Psoas muscle (tissue), 8 donors: ENCODE measurements around the gene TNS3. TPM values are rescaled to one million over a fixed set of nuclear protein-coding genes. Genes with fewer than 3 reads are reported as not detected.

Experiments used
- ATAC-seq, 4 donors: fragments of 200-7000 bp; cut with Tn5 transposase; one replicate each; pipeline ENCODE4 v1.9.1; 2020; ENCODE audit warnings: moderate library complexity in 3 of 4, mild to moderate bottlenecking in 2 of 4
- DNase-seq, 2 donors: peaks; one replicate each; pipeline ENCODE4 v3.0.0-alpha.2; 2020
- H3K27ac ChIP-seq: fragments of 200-600 bp; one replicate; pipeline ENCODE4 v1.8.0; 2022
- H3K27me3 ChIP-seq, 3 donors: fragments of 200-600 bp in 1 of 3; one replicate each; pipeline versions ENCODE4 v1.6.1 to v1.8.0; 2013 to 2022; ENCODE audit warnings: low read length in 2 of 3, mild to moderate bottlenecking in 2 of 3, moderate library complexity in 1 of 3; ENCODE audit not compliant: insufficient read depth in 3 of 3
- H3K36me3 ChIP-seq, 2 donors: fragments of 200-600 bp in 1 of 2; one replicate each; pipeline versions ENCODE4 v1.6.1 to v1.8.0; 2013 to 2022; ENCODE audit warnings: low read depth in 1 of 2, mild to moderate bottlenecking in 1 of 2, moderate library complexity in 1 of 2; ENCODE audit not compliant: insufficient read depth in 1 of 2
- H3K4me1 ChIP-seq: fragments of 200-600 bp; one replicate; pipeline ENCODE4 v1.8.0; 2022
- H3K4me3 ChIP-seq: fragments of 200-600 bp; one replicate; pipeline ENCODE4 v1.8.0; 2022; ENCODE audit warnings: mild to moderate bottlenecking
- H3K9me3 ChIP-seq: fragments of 200-600 bp; one replicate; pipeline ENCODE4 v1.8.0; 2022
- WGBS, 3 donors: extraction: QIAGEN DNeasy Blood & Tissue Kit; methylation state at CpG; one replicate each; pipeline versions ENCODE4 v1.1.6 to v1.1.7; 2013; 5-methylcytosine and 5-hydroxymethylcytosine counted together
- intact Hi-C, 2 donors: fragments of 100-400 bp; cut with DNase I; formaldehyde crosslinking; loops; one replicate each; pipeline versions ENCODE4 v1.11.0 to v1.14.2; 2022
- polyA plus RNA-seq, 3 donors: library from polyadenylated mRNA; stranded (reverse); fragments of 200-250 nt; gene quantifications; one replicate each; pipeline ENCODE4 v1.2.3, GENCODE V29; 2013
- total RNA-seq, 4 donors: library from RNA; stranded (reverse); fragmentation: NEBNext Ultra II Directional in 2 of 4; extraction: Animal tissue kit (Norgen Biotek cat#: 25700) in 2 of 4; gene quantifications; one replicate each; pipeline versions ENCODE4 v1.2.1 to v1.2.4, GENCODE V29; 2021 to 2023
- TF ChIP-seq, protein P1 (sequence below): fragments of 200-600 bp; IDR thresholded peaks from one replicate; pipeline ENCODE4 v1.8.0; 2022; ENCODE audit warnings: antibody characterized with exemption
- donor health status: healthy with polysubstance abuse.
- donor health status: DM: no; HTN: no; CAD: no; lungs with moderate emphysema.
- donor health status: Bipolar disorder and iron deficiency.
- donor health status: healthy.
- donor health status: DM: yes; HTN: yes; CAD: no.
- donor health status: DM: no; HTN: no; CAD: no.
- donor health status: DM: no; HTN: no; CAD: no.
- donor health status: DM: yes; HTN: yes; CAD: no.

Gene TNS3
- total and polyA plus RNA-seq, 7 donors: 11.5 to 75.3 (median 35.0) TPM

DNA sequence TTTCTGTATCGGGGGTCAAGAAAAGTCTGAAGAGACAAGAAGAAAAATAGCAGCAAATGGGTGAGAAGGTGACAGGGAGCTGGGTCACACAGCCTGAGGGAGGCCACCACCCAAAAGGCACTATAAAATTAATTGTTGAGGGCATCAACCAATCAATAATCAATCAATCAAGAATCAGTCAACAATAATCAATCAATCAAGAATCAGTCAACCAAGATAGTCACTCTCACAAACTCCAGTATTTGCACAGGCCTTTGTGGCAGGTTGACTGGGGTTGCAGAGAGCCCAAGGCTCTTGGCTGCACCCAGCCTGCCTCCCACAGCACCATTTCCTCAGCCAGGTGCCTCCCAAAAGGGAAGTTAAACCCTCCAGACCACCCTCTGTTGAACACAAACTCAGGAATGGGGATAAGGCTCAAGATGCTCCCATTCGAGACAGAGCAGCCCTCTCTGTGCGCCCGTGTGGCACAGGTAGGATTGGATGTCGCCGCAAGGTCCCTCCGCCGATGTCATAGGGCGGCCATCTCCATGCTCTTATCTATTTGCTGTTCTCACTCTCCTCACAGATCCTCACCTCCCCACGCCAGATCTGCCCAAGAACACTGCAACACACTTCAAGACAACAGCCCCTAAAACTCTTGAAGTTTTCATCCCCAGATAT, 64.0 kb downstream of the TNS3 start:
- TF ChIP-seq, protein P1, sequence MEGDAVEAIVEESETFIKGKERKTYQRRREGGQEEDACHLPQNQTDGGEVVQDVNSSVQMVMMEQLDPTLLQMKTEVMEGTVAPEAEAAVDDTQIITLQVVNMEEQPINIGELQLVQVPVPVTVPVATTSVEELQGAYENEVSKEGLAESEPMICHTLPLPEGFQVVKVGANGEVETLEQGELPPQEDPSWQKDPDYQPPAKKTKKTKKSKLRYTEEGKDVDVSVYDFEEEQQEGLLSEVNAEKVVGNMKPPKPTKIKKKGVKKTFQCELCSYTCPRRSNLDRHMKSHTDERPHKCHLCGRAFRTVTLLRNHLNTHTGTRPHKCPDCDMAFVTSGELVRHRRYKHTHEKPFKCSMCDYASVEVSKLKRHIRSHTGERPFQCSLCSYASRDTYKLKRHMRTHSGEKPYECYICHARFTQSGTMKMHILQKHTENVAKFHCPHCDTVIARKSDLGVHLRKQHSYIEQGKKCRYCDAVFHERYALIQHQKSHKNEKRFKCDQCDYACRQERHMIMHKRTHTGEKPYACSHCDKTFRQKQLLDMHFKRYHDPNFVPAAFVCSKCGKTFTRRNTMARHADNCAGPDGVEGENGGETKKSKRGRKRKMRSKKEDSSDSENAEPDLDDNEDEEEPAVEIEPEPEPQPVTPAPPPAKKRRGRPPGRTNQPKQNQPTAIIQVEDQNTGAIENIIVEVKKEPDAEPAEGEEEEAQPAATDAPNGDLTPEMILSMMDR: no peak
- Histone ChIP-seq H3K36me3 (no peaks in the 10 kb centered on the region), H3K4me3 (no peak overlapping the region), H3K27me3 (no peaks in the 10 kb centered on the region), H3K27ac (no peak overlapping the region), H3K9me3 (no peaks in the 10 kb centered on the region), H3K4me1 (peaks cover 14% of the 10 kb centered on the region)
- intact Hi-C loops: no loop called here
- 97 to 99% (median 98%) methylated on average over 10 of the region's 10 CpGs for WGBS, 3 donors
- ATAC-seq: no peak
- DNase-seq: no peak

DNA sequence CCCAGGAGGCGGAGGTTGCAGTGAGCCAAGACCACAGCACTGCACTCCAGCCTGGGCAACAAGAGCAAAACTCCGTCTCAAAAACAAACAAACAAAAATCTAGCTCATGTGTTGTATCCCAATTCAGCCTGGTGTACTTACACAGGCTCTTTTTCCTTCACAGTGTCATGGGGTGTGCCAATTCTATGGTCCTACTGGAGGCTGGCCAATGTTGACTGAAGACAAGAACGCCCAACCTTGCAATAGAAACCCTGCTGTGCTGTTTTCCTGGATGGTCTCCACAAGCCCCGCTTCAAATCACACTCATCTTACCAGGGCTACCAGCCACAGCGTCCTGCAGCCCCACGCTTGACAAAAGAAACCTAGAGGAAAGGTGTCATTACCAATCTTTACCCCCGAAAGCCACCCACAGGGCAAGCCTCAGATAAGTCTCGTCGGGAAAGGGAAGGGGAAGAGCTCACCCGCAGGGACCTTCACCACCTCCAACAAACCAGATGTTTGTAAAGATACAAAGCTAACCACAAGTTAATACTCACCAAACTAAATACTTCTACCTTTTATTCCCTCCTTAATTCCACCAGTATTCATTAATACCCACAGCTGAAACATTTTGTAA, 64.8 kb downstream of the TNS3 start:
- no peak for DNase-seq
- Histone ChIP-seq H3K27ac (no peak overlapping the region), H3K4me1 (peaks cover 14% of the 10 kb centered on the region), H3K36me3 (no peaks in the 10 kb centered on the region), H3K27me3 (no peaks in the 10 kb centered on the region), H3K4me3 (no peak overlapping the region), H3K9me3 (no peaks in the 10 kb centered on the region)
- TF ChIP-seq, protein P1: no peak
- ATAC-seq: peak in 3 of 4 donors; percentile 20 to 33 (median 23)
- intact Hi-C loops: no loop called here
- 49 to 76% (median 59%) methylated on average over 9 to 10 of the region's 10 CpGs for WGBS, 3 donors

DNA sequence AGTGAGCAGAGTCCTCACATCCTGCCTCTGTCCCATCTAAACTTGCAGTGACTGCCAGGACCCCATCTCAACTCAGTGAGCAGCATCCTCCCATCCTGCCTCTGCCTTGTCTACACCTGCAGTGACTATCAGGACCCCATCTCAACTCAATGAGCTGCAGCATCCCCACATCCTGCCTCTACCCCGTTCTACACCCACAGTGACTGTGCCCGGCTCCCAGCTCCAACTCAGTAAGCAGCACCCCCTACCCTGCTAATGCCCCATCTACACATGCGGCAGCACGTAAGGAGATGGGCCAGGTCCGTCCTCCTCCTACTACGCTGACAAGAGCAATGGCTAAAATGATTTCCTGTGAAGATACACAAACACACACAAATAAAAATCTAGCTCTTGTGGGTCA, 65.5 kb downstream of the TNS3 start:
- H3K36me3 ChIP-seq: no peaks in the 10 kb centered on the region
- intact Hi-C loops: no loop called here
- ATAC-seq: no peak
- 96 to 99% (median 97%) methylated on average over 6 of the region's 6 CpGs for WGBS, 3 donors
- peaks cover 14% of the 10 kb centered on the region for H3K4me1 ChIP-seq
- TF ChIP-seq, protein P1: no peak
- DNase-seq: no peak
- no peaks in the 10 kb centered on the region for H3K27me3 ChIP-seq
- no peaks in the 10 kb centered on the region for H3K9me3 ChIP-seq
- no peak overlapping the region for H3K4me3 ChIP-seq
- H3K27ac ChIP-seq: no peak overlapping the region

DNA sequence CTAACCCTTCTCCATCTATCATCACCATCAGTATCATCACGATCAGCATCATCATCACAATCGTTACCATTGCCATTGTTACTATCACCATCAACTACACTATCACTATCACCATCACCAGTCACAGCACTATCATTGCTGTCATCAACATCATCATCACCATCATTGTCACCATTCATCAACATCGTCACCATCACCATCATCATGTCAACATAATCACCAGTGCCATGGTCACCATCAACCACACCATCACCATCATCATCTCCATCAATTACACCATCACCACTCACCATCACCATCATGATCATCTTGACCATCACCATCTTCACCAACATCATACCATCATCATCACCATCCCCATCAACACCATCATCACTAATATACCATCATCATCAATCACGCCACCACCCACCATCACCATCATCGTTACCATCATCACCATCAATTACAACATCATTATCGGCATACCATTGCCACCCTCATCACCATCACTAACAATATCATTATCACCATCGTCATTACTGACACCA, 66.5 kb downstream of the TNS3 start:
- Histone ChIP-seq H3K27me3 (no peaks in the 10 kb centered on the region), H3K4me3 (no peak overlapping the region), H3K36me3 (no peaks in the 10 kb centered on the region), H3K4me1 (peaks cover 14% of the 10 kb centered on the region), H3K27ac (no peak overlapping the region), H3K9me3 (no peaks in the 10 kb centered on the region)
- DNase-seq: no peak
- intact Hi-C loops: no loop called here
- 97 to 99% (median 99%) methylated on average over 7 of the region's 7 CpGs for WGBS, 3 donors
- TF ChIP-seq, protein P1: no peak
- ATAC-seq: no peak
